GM19023 (cell line): Measurements from ENCODE around the gene PLCB4.

Experiments used
- ATAC-seq: cut with Tn5 transposase; IDR thresholded peaks from one replicate; pipeline ENCODE4 v1.9.1; 2021; ENCODE audit warnings: mild to moderate bottlenecking, moderate library complexity; ENCODE audit not compliant: unreplicated experiment

Gene PLCB4

DNA sequence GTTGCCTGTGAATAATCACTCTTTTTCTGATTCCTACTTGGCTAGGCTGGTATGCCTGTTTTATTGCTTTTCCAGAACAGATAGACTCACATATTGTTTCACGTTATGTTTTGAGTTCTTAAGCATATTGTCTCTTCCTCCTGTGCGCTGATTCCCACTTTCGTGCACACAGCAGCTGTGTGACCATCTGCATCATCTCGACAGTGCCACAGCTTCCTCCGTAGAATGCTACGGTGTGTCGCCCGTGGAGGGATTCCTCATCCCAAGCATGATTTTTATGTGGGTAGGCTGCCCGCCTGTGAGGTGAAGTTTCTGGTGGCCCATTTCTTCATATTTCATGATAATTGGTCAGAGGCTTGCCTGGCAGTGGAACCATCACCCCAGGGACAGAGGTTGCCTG is 31.8 kb downstream of the PLCB4 start:
- no peak for ATAC-seq

DNA sequence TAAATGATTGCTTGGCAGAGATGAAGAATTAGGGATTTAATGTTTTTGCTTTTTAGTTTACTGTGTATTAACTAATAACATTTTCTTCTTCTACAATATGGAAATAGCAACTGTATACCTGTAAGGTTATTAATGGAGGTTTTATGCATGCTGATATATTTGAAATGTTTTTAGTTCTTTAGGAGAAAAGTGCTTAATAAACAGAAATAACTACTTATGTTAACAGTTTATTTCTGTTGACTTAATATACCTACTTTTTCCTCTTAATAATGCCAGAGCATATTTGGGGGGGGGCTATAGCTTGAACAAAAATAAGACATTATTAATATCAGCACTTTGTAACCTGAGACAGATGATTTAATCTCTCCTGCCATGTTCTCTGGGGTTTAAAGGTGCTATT is 33.6 kb downstream of the PLCB4 start:
- ATAC-seq = no peak

DNA sequence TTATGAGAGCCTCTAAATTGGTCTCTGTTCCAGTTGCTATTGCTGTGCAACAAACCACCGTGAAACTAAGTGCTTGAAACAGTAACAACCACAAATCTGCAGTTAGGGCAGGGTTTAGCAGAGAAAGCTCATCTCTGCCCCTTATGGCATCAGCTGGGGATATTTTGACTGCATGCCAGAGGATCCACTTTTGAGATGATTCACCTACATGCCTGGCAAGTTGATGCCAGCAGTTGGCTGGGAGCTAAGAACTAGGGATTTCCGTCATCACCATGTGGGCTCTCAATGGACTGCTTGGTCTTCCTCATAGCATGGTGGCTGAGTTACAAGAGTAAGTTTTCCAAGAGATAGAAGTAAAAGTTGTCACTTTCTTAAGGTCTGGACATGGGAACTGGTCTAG is 35.1 kb downstream of the PLCB4 start:
- no peak for ATAC-seq

DNA sequence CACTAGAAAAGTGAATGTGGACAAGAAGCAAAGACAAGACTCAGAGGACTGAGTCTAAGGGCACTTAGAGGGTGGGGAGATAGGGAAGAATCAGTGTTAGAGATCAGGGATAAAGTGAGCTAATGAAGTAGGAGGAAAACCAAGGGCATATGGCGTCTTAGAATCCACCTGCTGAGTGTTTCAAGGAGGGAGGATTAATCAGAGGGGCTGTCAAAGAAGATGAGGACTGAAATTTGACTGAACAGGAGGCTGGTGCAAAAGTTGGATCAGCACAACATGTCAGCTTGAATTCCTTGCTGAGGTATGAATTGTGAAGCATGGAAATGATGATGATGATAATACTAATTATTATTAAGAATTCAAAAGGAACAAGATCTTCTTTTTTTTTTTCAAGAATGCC is 39.4 kb downstream of the PLCB4 start:
- no peak for ATAC-seq

DNA sequence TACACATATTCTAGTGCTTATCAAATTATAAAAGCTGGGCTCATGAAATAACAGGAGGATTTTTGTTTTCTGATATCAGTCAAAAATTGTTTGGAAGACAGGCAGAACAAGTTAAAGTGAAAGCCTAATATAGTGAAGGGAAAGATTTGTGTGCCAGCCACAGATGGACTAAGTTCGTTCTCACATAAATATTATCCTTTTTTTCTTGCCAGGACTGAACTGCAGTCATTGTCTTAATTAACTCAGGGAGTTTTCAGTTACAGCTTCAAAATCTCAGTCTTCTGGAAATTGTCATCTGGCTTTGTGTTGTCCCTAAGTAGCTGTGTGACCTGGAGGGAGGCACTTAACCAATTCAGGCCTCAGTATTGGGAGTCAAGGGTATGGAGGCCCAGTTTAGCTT is 40.7 kb downstream of the PLCB4 start:
- ATAC-seq = no peak

DNA sequence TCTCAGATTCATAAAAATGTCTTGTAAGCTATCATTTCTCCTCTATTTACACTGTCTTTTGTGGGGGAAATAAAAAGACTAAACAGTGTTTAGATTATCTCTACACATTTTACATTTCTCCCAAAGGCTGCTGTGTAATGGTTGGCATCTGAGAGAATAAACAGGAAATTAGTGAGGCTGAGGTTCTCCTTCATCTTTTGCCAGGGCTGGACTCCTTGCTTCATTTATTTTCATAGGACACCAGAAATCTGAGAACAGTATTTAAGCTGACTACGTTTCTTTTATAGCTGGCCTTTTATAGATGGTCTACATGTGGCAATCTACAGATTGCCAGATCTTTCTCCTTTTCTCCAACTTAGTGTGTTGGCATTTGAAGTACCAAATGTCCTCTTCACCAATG is 41.5 kb downstream of the PLCB4 start:
- no peak for ATAC-seq

DNA sequence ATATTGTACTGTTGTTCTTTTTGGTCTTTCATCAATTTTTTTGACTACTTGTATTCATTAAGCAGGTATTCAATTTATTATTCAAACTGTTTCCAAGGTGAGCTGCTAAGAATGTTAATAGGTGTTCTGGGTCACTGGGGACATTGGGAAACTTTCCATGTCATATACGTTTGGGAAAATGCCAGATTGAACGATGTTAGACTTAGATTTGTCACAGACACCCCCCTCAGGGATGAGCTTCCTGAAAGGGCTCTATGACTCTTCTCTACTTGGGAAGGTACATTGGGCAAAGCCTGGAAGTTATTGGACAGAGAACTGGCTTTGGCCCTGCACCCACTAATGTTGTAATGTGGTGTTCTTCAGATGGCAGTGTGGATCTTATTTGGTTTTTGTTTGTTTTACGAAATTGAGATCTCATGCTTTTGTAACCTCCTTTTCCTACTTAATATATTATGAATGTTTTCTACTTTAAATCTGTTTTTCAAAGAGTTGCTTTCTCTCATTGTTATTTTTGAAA is 42.1 kb downstream of the PLCB4 start:
- ATAC-seq = no peak

DNA sequence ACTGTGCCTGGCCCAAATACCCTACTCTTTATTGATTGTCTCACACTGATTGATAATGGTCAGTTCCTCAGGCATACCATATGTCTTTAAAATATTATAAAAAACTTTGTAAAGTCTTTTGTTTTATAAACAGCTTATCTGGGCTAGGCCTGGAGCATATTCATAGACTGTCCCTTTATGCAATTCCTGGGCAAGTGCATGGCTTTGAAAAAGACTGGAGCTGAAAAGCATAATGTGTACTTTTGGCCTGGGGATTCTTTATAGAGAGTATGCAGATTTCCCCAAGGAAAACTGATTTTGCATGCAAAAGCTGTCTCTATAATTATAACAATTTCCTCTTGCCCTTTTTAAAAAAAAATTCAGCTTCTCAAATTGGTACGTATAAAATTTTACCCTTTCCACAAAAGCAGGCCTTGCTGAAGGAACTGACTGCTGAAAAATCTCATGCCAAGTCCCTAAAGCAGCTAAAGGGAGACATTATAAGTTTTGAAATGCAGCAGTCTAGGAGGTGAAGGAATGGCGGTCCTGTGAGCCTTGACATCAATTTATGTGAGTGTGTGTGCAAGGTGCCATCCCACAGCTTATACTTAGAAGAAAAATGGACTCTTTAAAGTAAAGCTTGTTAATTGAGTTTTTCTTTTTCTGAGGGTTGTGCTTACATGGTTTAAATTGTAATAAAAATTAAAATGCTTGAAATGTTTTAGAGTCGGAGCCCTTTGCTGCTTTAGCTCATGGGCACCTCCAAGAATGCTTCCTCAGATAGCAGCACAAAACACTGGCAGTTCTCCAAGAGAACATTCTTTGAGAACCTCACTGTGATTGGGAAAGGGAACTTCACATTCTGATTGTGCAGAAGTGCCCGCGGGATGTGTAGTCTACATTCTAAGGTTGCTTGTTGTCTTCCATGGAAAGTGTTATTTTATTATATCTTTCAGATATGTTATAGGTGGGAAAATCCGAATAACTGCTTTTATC is 43.9 kb downstream of the PLCB4 start:
- ATAC-seq = no peak

DNA sequence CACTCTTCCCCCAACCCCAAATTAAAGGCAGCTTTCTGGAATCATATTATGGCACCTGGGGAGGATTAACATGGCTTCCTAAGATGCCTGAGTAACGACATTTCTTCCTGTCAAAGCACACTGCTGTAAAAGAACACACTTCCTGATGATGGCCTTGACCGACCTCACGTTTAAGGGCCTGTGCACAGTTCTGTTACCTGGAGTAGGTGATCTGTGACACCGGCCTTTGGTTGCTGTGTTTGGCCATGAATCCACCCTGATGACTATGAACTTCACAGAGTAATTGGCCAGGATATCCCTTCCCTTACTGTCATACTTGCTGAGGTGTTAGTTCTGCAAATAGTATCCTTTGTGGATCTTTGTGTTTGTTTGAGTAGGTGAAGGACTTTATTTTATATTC is 45.8 kb downstream of the PLCB4 start:
- ATAC-seq = no peak

DNA sequence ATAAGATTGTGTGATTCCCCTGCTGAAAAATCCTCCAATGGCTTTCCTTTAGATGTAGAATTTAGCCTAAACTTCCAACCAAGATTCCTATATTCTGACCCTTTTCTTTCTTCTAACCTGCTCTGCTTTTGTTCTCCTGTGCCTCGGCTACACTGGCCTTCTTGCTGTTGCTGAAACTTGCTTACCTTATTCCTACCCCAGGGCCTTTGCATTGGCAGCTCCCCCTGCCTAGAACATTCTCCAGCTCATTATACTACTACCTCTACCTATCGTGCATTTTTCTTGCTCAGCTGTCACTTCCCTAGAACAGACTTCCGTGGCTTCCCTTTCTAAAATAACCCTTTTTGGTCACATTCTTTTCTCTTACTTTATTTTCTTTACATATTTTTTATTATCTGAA is 48.7 kb downstream of the PLCB4 start:
- no peak for ATAC-seq

DNA sequence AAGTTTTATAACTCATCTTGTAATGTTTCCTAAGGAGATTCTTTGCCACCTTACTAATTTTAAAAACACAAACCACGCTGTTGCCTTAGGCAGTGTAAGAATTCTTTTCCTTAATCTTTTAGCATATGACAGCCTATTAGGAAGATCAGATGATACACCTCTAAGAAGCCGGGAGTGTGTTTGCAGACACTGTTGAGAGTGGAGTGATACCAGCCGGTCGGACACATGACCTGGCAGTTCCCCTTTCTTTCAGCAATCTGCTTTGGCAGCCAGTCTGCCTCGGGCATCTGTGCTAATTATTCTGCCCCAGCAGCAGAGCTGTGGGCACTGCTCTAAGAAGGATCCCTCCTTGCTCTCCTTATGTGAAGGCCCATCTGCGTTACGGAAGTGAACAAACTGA is 50.9 kb downstream of the PLCB4 start:
- ATAC-seq = no peak

DNA sequence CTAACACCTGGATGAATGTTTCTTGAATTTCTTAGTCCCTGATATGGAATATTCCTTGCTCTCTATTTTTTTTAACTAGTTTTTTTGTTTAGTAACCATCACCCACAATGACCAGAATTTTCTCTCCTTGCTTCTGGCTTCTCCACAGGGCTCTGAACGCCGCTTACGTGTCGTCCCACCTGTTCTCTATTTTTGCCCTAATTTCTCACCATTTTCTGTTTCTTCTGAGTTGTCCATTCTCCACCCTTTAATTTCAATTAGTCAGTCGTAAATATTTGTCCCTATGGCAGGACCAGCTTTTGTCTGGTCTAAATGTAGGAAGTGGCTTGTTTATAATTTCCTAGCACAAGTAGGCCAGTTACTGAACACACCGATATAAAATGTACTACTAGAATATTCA is 52.3 kb downstream of the PLCB4 start:
- ATAC-seq = no peak

DNA sequence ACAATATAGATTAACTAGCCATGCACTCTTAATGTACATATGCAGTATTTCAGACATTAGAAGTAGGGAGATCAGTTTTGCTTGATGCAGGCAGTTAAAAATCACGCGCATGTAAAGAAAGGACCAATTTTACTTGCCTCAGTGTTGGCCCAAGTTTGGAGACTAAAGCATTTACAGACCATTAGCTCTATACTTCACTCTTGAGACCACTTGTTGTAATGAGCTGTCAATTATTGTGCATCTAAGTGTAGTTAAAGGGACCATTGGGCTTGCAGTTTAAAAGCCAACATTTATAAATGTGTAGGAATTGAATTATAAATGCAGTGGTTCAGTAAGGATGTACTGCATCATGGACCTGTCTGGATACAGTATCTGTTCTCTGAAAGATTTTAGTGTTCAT is 53.7 kb downstream of the PLCB4 start:
- no peak for ATAC-seq

DNA sequence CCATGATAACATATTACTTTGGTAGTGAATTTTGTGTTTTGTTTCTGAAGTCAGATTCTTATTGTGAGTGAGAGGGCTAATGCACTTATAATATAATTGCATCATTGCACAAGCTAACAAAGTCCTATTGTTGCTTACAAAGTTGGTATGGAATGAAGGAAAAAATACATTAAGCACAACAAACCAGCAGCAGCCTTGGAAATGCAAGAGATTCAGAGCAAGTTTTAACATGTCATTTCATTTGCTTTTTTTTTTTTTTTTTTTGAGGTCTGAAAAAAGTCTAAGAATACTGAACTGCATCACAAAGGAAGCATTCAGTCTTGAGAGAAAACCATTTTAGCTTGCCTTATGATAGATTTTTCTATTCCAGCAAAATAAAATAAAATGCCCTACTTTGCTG is 57.6 kb downstream of the PLCB4 start:
- no peak for ATAC-seq

DNA sequence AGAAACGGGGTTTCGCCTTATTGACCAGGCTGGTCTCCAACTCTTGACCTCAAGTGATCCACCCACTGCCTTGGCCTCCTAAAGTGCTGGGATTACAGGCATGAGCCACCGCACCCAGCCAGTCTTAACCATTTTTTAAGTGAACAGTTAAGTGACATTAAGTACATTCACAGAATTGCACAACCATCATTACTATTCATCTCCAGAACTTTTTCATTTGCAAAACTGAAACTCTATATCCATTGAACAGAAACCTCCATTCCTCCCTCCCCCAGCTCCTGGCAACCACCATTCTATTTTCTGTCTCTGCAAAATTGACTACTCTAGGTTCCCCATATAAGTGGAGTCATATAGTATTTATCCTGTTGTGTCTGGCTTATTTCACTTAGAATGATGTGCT is 59.7 kb downstream of the PLCB4 start:
- ATAC-seq = no peak

DNA sequence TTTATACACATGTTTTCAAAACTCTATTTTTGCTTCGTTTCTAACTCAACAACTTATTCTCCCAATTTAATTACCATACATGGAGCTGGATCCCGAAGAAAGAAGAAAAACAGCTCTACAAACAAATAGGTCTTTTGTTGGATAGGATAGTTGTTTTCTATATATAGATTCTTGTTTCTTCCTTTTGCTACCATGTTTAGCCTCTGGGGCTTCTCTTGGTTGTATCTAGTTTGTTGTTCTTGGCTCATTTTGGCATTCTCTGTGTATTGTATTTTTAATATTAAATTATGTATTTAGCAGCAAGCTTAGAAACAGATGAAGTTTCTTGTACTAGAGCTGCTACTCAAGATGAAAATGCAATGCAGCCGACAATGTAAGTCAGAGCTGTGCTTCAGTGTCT is 60.9 kb downstream of the PLCB4 start:
- no peak for ATAC-seq

DNA sequence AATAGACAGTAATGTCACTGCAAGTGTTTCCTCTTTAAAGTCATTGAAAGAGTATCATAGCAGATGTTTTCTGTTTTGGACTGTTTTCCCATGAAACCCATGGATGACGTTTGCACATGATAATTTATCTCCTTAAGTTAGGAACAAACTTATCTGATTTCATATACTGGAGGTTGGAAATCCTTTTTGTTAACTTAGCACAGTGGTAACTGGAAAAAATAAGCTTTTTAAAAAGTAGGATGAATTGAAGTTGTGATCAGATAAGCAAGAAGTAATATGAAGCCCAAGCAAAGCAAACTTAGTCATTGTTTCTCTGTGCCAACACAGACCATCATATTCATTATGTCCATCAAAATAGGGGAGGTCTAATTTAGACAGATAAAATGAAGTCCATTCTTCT is 61.6 kb downstream of the PLCB4 start:
- ATAC-seq = no peak

DNA sequence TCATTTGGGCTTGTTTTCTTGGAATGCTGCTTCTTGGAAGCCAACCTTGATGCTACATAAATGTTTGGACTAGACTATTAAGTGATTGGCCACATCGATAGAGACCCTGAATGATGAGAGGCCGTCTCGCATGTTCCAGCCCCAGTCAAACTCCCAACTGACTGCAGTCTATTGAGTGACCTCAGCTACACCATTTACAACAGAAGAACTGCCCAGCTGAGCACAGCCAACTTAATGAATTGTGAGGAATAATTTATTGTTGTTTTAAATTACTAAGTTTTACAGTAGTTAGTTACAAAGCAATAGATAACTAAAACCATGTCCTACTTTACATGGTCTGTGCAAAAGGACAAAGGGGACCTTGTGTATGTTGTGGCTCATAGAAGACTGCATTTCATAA is 63.0 kb downstream of the PLCB4 start:
- ATAC-seq = no peak

DNA sequence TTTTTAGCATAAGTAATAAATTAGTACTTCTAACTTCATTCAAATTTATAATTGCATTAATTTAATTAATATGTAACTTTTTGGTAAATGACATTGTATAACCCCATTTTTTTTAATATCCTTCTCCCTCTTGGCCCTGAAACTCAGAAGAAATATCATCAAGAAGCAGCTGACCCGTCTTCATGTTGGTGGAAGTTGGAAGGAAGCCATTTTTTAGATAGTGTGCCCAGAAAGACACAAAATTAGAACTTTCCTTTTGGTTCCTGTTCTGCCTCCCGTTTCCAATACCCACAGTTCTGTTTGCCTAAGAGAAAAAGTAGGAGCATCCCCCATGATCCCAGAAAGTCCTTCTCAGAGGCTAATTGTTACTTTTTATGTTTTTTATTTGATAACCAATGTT is 65.5 kb downstream of the PLCB4 start:
- ATAC-seq = no peak

DNA sequence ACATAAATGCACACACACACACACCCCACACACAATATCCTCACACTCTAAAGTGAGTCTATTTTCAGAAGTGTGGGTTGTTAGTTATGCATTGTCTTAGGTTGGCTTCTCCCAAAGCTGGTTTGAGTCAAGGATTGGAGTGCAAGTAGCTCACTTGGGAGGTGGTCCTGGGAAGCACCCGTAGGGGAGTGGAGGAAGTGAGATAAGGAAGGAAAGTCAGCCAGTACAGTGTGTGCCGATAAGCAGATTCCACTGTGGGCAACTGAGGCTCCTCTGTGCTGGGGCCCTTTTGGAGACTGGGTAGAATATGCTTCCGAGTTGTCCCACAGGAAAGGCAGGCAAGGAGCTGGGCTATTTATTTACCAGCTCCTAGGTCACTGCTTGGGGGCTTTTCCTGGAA is 67.2 kb downstream of the PLCB4 start:
- no peak for ATAC-seq

DNA sequence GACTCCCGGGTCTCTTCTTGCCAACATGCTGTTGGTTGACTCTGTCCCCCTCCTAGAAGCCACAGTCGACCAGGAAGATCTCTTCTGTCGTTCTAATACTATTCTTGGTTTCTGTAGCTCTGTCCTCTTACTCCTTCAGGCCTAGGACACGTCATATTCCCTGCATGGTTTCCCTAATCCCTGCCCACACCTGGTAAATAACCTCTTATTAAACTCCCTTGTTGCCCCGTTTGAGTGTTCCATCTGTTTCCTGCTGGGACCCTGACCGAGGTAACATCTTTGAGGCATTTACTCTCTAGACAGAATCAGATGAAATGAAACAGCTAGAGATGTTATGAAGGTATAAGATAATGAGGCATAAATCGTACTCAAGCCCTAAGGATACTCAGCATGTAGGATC is 68.1 kb downstream of the PLCB4 start:
- ATAC-seq = no peak

DNA sequence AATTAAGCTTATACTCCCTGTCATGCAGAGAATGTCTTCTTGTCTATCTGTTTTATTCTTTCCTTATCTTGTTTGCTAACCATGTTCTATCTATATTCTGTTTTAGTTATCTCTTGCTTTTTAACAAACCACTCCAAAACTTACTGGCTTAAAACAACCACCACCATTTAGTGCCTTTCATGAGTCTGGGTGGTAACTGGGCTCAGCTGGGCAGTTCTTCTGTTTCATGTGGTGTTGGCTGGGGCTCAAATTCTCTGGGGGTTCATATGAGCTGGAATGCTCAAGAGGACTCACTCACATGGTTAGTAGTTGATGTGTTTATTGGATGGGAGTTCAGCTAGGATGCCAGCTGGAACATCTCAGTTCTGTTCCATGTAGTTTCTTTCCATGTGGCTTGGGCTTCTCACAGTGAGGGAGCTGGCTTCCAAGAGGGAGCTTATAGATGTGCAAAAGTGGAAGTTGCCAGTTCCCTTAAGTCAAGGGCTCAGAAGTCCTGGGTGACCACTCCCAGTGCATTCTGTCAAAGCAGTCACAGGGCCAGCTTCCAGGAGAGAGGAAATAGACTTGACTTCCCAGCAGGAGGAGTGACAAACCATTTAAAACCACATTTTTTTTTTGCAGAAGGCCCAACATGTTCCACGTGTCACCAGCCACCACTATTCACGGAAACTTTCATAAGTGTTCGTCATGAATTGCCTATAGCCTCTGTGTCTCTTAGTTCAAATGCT is 70.4 kb downstream of the PLCB4 start:
- ATAC-seq = no peak
